Uterus (tissue), 4 donors: Measurements from ENCODE around the gene EDEM3. TPM values are rescaled to one million over a fixed set of nuclear protein-coding genes. Genes with fewer than 3 reads are reported as not detected.

Source experiments
- DNase-seq, 2 donors: peaks; one replicate each; pipeline ENCODE4 v3.0.0-alpha.2; 2019 to 2020
- H3K27ac ChIP-seq, 2 donors: fragments of 200-600 bp; sonication (generic); 1 replicate in 1 of 2; 2 replicates in 1 of 2; pipeline ENCODE4 v1.5.1; 2016 to 2018
- H3K27me3 ChIP-seq, 2 donors: fragments of 200-600 bp; sonication (generic); one replicate each; pipeline ENCODE4 v1.5.1; 2018 to 2019; ENCODE audit warnings: control low read depth in 1 of 2
- H3K36me3 ChIP-seq, 2 donors: fragments of 200-600 bp; sonication (generic); one replicate each; pipeline ENCODE4 v1.5.1; 2019; ENCODE audit warnings: control low read depth in 1 of 2
- H3K4me1 ChIP-seq, 2 donors: fragments of 200-600 bp; sonication (generic); one replicate each; pipeline ENCODE4 v1.5.1; 2018 to 2019; ENCODE audit warnings: control low read depth in 1 of 2
- H3K4me3 ChIP-seq, 2 donors: fragments of 200-600 bp; sonication (generic); 1 replicate in 1 of 2; 2 replicates in 1 of 2; pipeline ENCODE4 v1.5.1; 2018 to 2019; ENCODE audit warnings: mild to moderate bottlenecking in 1 of 2
- H3K9me3 ChIP-seq, 2 donors: fragments of 200-600 bp; sonication (generic); one replicate each; pipeline ENCODE4 v1.5.1; 2019; ENCODE audit warnings: control low read depth in 1 of 2
- CTCF ChIP-seq, 4 experiments: fragments of 200-600 bp in 2 of 4; fragments of 450-650 bp in 2 of 4; sonication (generic) in 2 of 4; IDR thresholded peaks; one replicate each; pipeline ENCODE4 v1.5.1; 2016 to 2019; ENCODE audit warnings: antibody characterized with exemption in 4 of 4, mild to moderate bottlenecking in 2 of 4, moderate library complexity in 1 of 4
- POLR2A ChIP-seq, 2 donors: fragments of 450-650 bp; IDR thresholded peaks; one replicate each; pipeline ENCODE4 v1.6.1; 2016; ENCODE audit warnings: antibody characterized with exemption in 2 of 2, mild to moderate bottlenecking in 1 of 2, moderate library complexity in 1 of 2
- intact Hi-C: fragments of 100-400 bp; cut with DNase I; formaldehyde crosslinking; loops from one replicate; pipeline ENCODE4 v1.15.1; 2023; ENCODE audit warnings: low total_unique reads
- total RNA-seq, 4 donors: library from RNA; depleted of rRNA in 3 of 4; stranded (reverse); fragments of >200 nt in 3 of 4; gene quantifications; one replicate each; pipeline versions ENCODE4 v1.1.0 to v1.2.4, GENCODE V29; 2014 to 2023
- donor health status: DM: yes; HTN: yes; CAD: no.

The EDEM3 gene
- total RNA-seq, 4 donors from 2014 or later = 12.8 to 64.7 (median 35.6) TPM

- no peak for DNase-seq
- H3K4me1 ChIP-seq = no peaks in the 10 kb centered on the region
- H3K27ac ChIP-seq = no peak overlapping the region
- TF ChIP-seq POLR2A (IDR thresholded peaks at IDR 0.05) = no peak
- TF ChIP-seq CTCF (IDR thresholded peaks at IDR 0.05) = no peak
- H3K4me3 ChIP-seq = no peak overlapping the region
- H3K9me3 ChIP-seq = no peaks in the 10 kb centered on the region
- no peaks in the 10 kb centered on the region for H3K27me3 ChIP-seq
- H3K36me3 ChIP-seq = no peaks in the 10 kb centered on the region
- intact Hi-C loops = no loop called here
Measured at GRCh38 chr1:184701816-184702215, 52.8 kb downstream of the EDEM3 start.

- Histone ChIP-seq H3K36me3 (no peaks in the 10 kb centered on the region), H3K4me1 (no peaks in the 10 kb centered on the region), H3K27ac (no peak overlapping the region), H3K4me3 (no peak overlapping the region), H3K9me3 (no peaks in the 10 kb centered on the region), H3K27me3 (no peaks in the 10 kb centered on the region)
- TF ChIP-seq POLR2A (IDR thresholded peaks at IDR 0.05) (no peak), CTCF (IDR thresholded peaks at IDR 0.05) (no peak)
- DNase-seq = no peak
- intact Hi-C loops = no loop called here
Measured at GRCh38 chr1:184698969-184699368, 55.7 kb downstream of the EDEM3 start.

- H3K4me1 ChIP-seq = no peaks in the 10 kb centered on the region
- H3K4me3 ChIP-seq = no peak overlapping the region
- no peaks in the 10 kb centered on the region for H3K9me3 ChIP-seq
- TF ChIP-seq CTCF (IDR thresholded peaks at IDR 0.05) (no peak), POLR2A (IDR thresholded peaks at IDR 0.05) (no peak)
- H3K27ac ChIP-seq = no peak overlapping the region
- no peak for DNase-seq
- no peaks in the 10 kb centered on the region for H3K36me3 ChIP-seq
- intact Hi-C loops = no loop called here
- H3K27me3 ChIP-seq = no peaks in the 10 kb centered on the region
Measured at GRCh38 chr1:184698016-184698415, 56.6 kb downstream of the EDEM3 start.

GRCh38 chr1:184696403-184696802 lies 58.3 kb downstream of the EDEM3 start:
- intact Hi-C loops = no loop called here
- TF ChIP-seq POLR2A (IDR thresholded peaks at IDR 0.05) (no peak), CTCF (IDR thresholded peaks at IDR 0.05) (no peak)
- Histone ChIP-seq H3K27ac (no peak overlapping the region), H3K4me1 (no peaks in the 10 kb centered on the region), H3K27me3 (no peaks in the 10 kb centered on the region), H3K4me3 (no peak overlapping the region), H3K36me3 (no peaks in the 10 kb centered on the region), H3K9me3 (no peaks in the 10 kb centered on the region)
- DNase-seq = no peak

- Histone ChIP-seq H3K27me3 (no peaks in the 10 kb centered on the region), H3K36me3 (no peaks in the 10 kb centered on the region), H3K27ac (no peak overlapping the region), H3K9me3 (no peaks in the 10 kb centered on the region), H3K4me1 (no peaks in the 10 kb centered on the region), H3K4me3 (no peak overlapping the region)
- DNase-seq = no peak
- no peak for TF ChIP-seq CTCF (IDR thresholded peaks at IDR 0.05)
- no peak for TF ChIP-seq POLR2A (IDR thresholded peaks at IDR 0.05)
- intact Hi-C loops = no loop called here
Measured at GRCh38 chr1:184695023-184695422, 59.6 kb downstream of the EDEM3 start.
